AG04450 (cell line): ENCODE data around the gene RFESD. TPM values are rescaled to one million over a fixed set of nuclear protein-coding genes. Genes with fewer than 3 reads are reported as not detected.

Experiments
- CTCF ChIA-PET: fragments of 300-600, 350-600 bp; formaldehyde crosslinking; extraction: SDS; loops from one replicate; lab custom pipeline; 2022; ENCODE audit warnings: antibody characterized with exemption, inconsistent platforms; lab: Charles Lee
- POLR2A ChIA-PET: fragments of 350-600 bp; formaldehyde crosslinking; extraction: SDS; loops from one replicate; lab custom pipeline; 2021; ENCODE audit warnings: antibody characterized with exemption, inconsistent platforms; lab: Yijun Ruan, JAX
- DNase-seq: peaks from one replicate; pipeline ENCODE4 v3.0.0-alpha.2; 2011; ENCODE audit warnings: low read depth, low spot score
- H3K27ac ChIP-seq: one replicate; pipeline ENCODE4 v1.5.1; 2012; ENCODE audit warnings: low read depth, low read length, control low read depth
- H3K27me3 ChIP-seq: one replicate; pipeline ENCODE4 v1.6.0; 2012; ENCODE audit warnings: low read length; ENCODE audit not compliant: control insufficient read depth, insufficient read depth
- H3K4me3 ChIP-seq: 2 replicates; pipeline ENCODE4 v1.5.1; 2011; ENCODE audit warnings: mild to moderate bottlenecking, low read depth, low read length, control low read depth
- H3K9me3 ChIP-seq: 2 replicates; pipeline ENCODE4 v1.5.1; 2012; ENCODE audit warnings: low read length; ENCODE audit not compliant: control insufficient read depth, insufficient read depth
- CTCF ChIP-seq: IDR thresholded peaks from 2 replicates; pipeline ENCODE4 v1.5.1; 2011; ENCODE audit warnings: low read depth, low read length, control low read depth, inconsistent platforms
- polyA plus RNA-seq: library from polyadenylated mRNA; depleted of rRNA; stranded (reverse); fragments of >200 nt; gene quantifications from 2 replicates; pipeline ENCODE4 v1.2.3, GENCODE V29; 2011

RFESD gene
- polyA plus RNA-seq, 1 experiment: 3.8 TPM

DNA sequence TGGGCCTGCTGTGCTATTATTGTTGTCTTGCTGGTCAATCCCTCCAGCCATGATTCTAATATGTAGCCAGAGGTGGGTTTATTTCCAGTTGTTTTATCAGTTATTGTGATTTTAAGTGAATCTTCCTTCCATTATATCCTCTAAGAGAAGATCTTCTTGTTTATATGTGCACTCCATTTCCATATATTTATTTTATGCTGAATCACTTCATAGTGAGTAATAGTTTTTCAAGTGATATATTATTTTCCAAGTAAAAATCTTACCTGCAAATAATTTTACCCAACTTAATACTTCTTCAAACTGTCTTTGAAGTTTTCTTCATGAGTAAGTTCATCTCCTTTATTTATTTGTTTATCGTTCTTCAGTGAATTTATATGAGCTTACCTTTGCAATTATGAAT lies 40.2 kb upstream of the RFESD start:
- Histone ChIP-seq H3K9me3 (no peaks in the 10 kb centered on the region), H3K27me3 (no peaks in the 10 kb centered on the region), H3K4me3 (no peak overlapping the region), H3K27ac (no peak overlapping the region)
- DNase-seq: no peak
- ChIA-PET CTCF (no interaction called here), POLR2A (no interaction called here)
- no peak for TF ChIP-seq CTCF

DNA sequence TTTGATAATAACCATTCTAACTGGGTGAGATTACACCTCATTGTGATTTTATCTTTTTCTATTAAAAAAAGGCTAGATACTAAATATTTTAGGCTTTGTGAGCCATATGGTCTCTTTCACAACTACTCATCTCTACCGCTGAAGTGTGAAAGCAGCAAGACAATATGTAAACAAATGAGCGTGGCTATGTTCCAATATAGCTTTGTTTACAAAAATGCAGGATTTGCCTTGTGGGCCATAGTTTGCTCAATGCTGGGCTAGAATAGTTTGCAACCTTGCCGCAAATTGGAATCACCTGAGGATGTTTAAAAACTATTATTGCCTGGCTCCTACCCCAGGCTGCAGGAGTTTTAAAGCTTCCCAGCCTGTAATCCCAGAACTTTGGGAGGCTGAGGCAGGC lies 36.9 kb upstream of the RFESD start:
- Histone ChIP-seq H3K27me3 (no peaks in the 10 kb centered on the region), H3K9me3 (peaks cover 6% of the 10 kb centered on the region), H3K27ac (no peak overlapping the region), H3K4me3 (no peak overlapping the region)
- DNase-seq: no peak
- CTCF ChIA-PET: no interaction called here
- TF ChIP-seq CTCF: no peak
- POLR2A ChIA-PET: no interaction called here

DNA sequence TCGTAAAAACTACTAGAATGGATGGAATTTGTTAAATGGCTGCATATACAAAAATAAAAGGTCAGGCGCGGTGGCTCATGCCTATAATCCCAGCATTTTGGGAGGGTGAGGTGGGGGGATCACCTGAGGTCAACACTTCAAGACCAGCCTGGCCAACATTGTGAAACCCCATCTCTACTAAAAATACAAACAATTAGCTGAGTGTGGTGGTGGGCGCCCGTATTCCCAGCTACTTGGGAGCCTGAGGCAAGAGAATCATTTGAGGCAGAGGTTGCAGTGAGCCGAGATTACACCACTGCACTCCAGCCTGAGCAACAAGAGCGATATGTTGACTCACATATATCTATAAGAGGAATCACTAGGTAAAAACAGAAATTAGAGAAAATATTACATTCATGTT lies 36.0 kb upstream of the RFESD start:
- no peaks in the 10 kb centered on the region for H3K27me3 ChIP-seq
- ChIA-PET POLR2A (no interaction called here), CTCF (no interaction called here)
- no peak overlapping the region for H3K27ac ChIP-seq
- no peak for TF ChIP-seq CTCF
- peaks cover 6% of the 10 kb centered on the region for H3K9me3 ChIP-seq
- no peak for DNase-seq
- no peak overlapping the region for H3K4me3 ChIP-seq

- ChIA-PET CTCF (no interaction called here), POLR2A (no interaction called here)
- no peak for TF ChIP-seq CTCF
- Histone ChIP-seq H3K27me3 (no peaks in the 10 kb centered on the region), H3K9me3 (peaks cover 6% of the 10 kb centered on the region), H3K4me3 (no peak overlapping the region), H3K27ac (no peak overlapping the region)
- DNase-seq: no peak
These were observed 35.2 kb upstream of the RFESD start for GRCh38 chr5:95611396-95611795.

- ChIA-PET POLR2A (no interaction called here), CTCF (no interaction called here)
- TF ChIP-seq CTCF: no peak
- H3K9me3 ChIP-seq: peaks cover 6% of the 10 kb centered on the region
- no peaks in the 10 kb centered on the region for H3K27me3 ChIP-seq
- no peak overlapping the region for H3K4me3 ChIP-seq
- DNase-seq: no peak
- no peak overlapping the region for H3K27ac ChIP-seq
These were observed 33.1 kb upstream of the RFESD start for GRCh38 chr5:95613514-95613913.
